Ascending aorta (tissue), 2 donors: ENCODE measurements around the gene NHLRC4. TPM values are rescaled to one million over a fixed set of nuclear protein-coding genes. Genes with fewer than 3 reads are reported as not detected.

Experiments
- DNase-seq, 2 donors: peaks; one replicate each; pipeline ENCODE4 v3.0.0-alpha.2; 2019; ENCODE audit warnings: low spot score in 2 of 2
- H3K27ac ChIP-seq, 2 donors: fragments of 200-600 bp; sonication (generic); one replicate each; pipeline ENCODE4 v1.5.1; 2016 to 2017; ENCODE audit warnings: mild to moderate bottlenecking in 1 of 2
- H3K27me3 ChIP-seq: fragments of 200-600 bp; sonication (generic); one replicate; pipeline ENCODE4 v1.5.1; 2017
- H3K36me3 ChIP-seq, 2 donors: fragments of 200-600 bp; sonication (generic); one replicate each; pipeline ENCODE4 v1.5.1; 2016
- H3K4me1 ChIP-seq, 2 donors: fragments of 200-600 bp; sonication (generic); one replicate each; pipeline ENCODE4 v1.5.1; 2016 to 2017; ENCODE audit warnings: mild to moderate bottlenecking in 1 of 2
- H3K4me3 ChIP-seq, 2 donors: fragments of 200-600 bp; sonication (generic); one replicate each; pipeline ENCODE4 v1.5.1; 2016 to 2017; ENCODE audit warnings: mild to moderate bottlenecking in 1 of 2
- H3K9me3 ChIP-seq, 2 donors: fragments of 200-600 bp; sonication (generic); one replicate each; pipeline ENCODE4 v1.5.1; 2016
- intact Hi-C: fragments of 100-400 bp; cut with DNase I; formaldehyde crosslinking; loops from one replicate; pipeline ENCODE4 v1.15.1; 2023
- total RNA-seq: library from RNA; depleted of rRNA; stranded (reverse); fragments of >200 nt; gene quantifications from one replicate; pipeline ENCODE4 v1.1.0, GENCODE V29; 2016
- TF ChIP-seq, protein P1 (sequence below), 3 experiments: fragments of 200-600 bp in 2 of 3; fragments of 450-650 bp in 1 of 3; sonication (generic) in 2 of 3; IDR thresholded peaks; one replicate each; pipeline ENCODE4 v1.5.1; 2016 to 2019; ENCODE audit warnings: antibody characterized with exemption in 3 of 3, mild to moderate bottlenecking in 1 of 3, moderate library complexity in 1 of 3

Gene NHLRC4
- total RNA-seq, 1 donor from 2014 or later, result not detected

DNA sequence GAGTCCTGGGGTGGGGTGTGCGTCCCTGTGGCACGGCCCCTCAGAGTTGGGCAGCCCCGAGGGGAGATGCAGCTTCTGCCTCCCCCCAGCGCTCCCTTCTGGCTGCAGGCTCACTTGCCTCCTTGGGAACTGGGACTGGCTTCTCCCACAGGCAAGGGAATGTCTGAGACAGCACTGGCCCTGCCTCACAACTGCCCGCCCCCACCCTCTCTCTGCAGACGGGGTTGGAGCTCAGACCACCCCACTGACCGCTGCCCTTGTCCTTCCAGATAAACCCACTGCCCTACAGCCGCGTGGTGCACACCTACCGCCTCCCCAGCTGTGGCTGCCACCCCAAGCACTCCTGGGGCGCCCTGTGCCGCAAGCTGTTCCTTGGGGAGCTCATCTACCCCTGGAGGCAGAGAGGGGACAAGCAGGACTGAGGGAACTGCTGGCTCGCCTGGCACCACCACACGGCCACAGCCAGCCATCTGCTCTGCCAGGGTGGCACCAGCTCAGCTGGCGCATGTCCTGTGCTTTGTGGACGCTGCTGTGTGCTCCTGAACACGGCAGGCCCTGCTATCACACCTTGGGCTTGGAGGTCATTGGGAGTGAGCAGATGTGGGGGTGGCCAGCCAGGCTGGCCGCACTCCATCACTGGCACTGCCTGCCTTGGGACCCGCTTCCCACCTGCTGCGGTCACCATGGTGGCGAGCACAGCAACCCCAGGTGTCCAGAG lies 16.0 kb downstream of the NHLRC4 start:
- H3K27me3 ChIP-seq, result no peaks in the 10 kb centered on the region
- DNase-seq, result no peak
- TF ChIP-seq, protein P1, sequence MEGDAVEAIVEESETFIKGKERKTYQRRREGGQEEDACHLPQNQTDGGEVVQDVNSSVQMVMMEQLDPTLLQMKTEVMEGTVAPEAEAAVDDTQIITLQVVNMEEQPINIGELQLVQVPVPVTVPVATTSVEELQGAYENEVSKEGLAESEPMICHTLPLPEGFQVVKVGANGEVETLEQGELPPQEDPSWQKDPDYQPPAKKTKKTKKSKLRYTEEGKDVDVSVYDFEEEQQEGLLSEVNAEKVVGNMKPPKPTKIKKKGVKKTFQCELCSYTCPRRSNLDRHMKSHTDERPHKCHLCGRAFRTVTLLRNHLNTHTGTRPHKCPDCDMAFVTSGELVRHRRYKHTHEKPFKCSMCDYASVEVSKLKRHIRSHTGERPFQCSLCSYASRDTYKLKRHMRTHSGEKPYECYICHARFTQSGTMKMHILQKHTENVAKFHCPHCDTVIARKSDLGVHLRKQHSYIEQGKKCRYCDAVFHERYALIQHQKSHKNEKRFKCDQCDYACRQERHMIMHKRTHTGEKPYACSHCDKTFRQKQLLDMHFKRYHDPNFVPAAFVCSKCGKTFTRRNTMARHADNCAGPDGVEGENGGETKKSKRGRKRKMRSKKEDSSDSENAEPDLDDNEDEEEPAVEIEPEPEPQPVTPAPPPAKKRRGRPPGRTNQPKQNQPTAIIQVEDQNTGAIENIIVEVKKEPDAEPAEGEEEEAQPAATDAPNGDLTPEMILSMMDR (IDR thresholded peaks at IDR 0.05), result no peak
- no peaks in the 10 kb centered on the region for H3K9me3 ChIP-seq
- no peak overlapping the region for H3K27ac ChIP-seq
- no peak overlapping the region for H3K4me3 ChIP-seq
- H3K36me3 ChIP-seq, result peaks cover 7% of the 10 kb centered on the region in 2 donors
- intact Hi-C loops, result no loop called here
- peaks cover under 1 to 7% of the 10 kb centered on the region in 2 donors for H3K4me1 ChIP-seq

DNA sequence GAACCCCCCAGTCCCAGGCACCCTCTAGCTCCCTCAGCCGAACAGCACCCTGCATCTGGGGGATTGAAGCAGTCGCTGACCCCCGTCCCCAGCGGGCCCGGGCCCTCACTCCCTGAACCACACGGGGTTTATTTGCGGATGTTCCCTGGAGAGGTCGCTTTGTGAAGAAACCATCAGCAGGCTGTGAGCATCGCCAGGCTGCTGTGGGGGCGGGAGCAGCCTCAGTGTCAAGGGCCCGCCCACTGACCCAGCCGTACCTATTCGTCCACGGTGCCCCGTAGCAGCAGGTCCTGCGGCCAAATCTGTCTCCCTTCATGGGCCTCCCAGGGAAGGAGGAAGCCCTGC lies 16.6 kb downstream of the NHLRC4 start:
- intact Hi-C loops, result no loop called here
- TF ChIP-seq, protein P1 (IDR thresholded peaks at IDR 0.05), result no peak
- H3K36me3 ChIP-seq, result peaks cover 7% of the 10 kb centered on the region in 2 donors
- peaks cover 7 to 13% of the 10 kb centered on the region in 2 donors for H3K4me1 ChIP-seq
- no peaks in the 10 kb centered on the region for H3K27me3 ChIP-seq
- no peak overlapping the region for H3K27ac ChIP-seq
- H3K4me3 ChIP-seq, result no peak overlapping the region
- no peak for DNase-seq
- no peaks in the 10 kb centered on the region for H3K9me3 ChIP-seq

DNA sequence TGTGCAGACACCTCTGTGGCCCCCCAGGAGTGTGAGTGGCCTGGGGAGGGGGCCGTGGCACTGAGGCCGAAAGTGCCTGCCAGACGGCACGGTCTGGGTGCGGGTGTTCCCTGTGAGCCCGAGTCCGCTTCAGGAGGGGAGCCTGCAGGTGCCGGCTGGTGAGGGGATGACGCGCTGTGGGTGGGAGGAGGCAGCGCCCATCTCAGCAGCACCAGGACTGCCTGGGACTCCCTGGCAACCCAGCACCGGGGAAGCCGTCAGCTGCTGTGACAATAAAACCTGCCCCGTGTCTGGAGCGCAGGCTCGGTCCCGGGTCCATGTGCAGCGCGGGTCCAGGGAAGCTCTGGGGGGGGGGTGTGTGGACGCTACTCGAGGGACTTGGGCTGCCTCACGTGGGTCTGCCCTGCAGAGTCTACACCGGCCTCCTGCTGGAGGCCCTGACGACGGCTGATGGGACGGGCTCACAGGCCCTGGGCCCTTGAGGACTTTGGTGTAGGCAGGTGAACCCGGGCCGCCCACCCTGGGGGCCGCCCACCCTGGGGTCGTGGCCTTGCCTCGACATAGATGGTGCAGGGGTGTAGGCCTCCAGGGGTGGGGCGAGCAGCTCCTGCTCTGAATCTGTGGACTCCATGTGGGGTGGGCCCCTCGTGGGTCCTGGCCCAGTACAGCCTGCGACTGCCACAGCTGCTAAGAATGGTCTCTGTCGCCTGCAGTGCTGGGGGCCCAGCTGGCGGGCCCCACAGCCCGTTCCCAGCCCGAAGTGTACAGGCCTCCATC lies 17.2 kb downstream of the NHLRC4 start:
- no peak overlapping the region for H3K27ac ChIP-seq
- peaks cover 8 to 13% of the 10 kb centered on the region in 2 donors for H3K4me1 ChIP-seq
- no peak for DNase-seq
- intact Hi-C loops, result no loop called here
- TF ChIP-seq, protein P1 (IDR thresholded peaks at IDR 0.05), result no peak
- H3K27me3 ChIP-seq, result no peaks in the 10 kb centered on the region
- H3K36me3 ChIP-seq, result peaks cover 7% of the 10 kb centered on the region in 2 donors
- H3K9me3 ChIP-seq, result no peaks in the 10 kb centered on the region
- no peak overlapping the region for H3K4me3 ChIP-seq

DNA sequence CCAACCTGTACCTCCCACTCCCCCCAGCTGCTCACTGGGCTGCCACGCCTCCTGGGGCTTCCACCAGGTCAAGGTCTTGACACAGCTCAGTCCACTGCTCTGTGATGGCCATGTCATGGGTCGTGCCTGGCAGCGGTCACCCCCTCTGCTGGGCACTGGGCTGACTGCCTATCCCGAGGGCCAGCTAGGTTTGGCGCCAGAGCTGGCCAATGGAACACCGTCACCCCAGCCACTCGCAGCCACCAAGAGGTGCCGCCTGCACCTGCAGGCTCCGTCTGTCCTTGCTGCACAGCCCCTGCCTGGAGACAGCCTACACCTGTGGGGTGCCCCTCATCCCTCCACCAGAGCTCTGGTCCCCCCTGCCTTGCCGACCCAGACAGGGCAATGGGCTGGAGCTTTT lies 18.5 kb downstream of the NHLRC4 start:
- no peak for DNase-seq
- Histone ChIP-seq H3K27ac (no peak overlapping the region), H3K27me3 (no peaks in the 10 kb centered on the region), H3K9me3 (no peaks in the 10 kb centered on the region), H3K4me1 (peaks cover 8 to 13% of the 10 kb centered on the region in 2 donors), H3K4me3 (no peak overlapping the region), H3K36me3 (peaks cover 7% of the 10 kb centered on the region in 2 donors)
- TF ChIP-seq, protein P1 (IDR thresholded peaks at IDR 0.05), result no peak
- intact Hi-C loops, result loop anchor here (5.0 kb wide), 2 partner anchors 203 to 353 kb away; partner anchors contain the start of genes FAM234A and PGAP6

DNA sequence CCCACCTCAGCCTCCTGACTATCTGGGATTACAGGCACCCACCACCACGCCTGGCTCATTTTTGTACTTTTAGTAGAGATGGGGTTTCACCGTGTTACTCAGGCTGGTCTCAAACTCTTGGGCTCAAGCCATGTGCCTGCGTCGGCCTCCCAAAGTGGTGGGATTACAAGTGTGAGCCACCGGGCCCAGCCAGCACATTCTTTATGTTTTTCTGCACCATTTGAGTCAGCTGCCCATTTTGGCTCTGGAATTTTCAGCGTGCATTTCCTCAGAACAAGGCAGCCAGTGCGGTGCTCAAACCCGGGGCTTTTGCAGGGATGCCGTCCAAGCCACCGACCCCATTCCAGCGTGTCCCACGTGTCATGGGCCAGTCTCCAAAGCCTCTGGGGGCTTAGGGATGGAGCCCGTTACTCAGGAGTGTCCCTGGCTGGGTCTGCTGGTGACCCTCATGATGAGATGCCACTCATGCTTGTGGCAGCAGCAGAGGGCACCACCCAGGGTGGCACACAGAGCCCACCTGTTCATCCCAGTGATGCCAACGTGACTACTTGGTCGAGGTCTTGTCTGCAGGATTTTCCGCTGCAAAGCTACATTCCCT lies 19.3 kb downstream of the NHLRC4 start:
- H3K27me3 ChIP-seq, result no peaks in the 10 kb centered on the region
- H3K9me3 ChIP-seq, result no peaks in the 10 kb centered on the region
- H3K36me3 ChIP-seq, result peaks cover 1 to 7% of the 10 kb centered on the region in 2 donors
- H3K4me3 ChIP-seq, result no peak overlapping the region
- intact Hi-C loops, result loop anchor here (5.0 kb wide), 2 partner anchors 204 to 354 kb away; partner anchors contain the start of genes FAM234A and PGAP6
- H3K27ac ChIP-seq, result no peak overlapping the region
- no peak for DNase-seq
- TF ChIP-seq, protein P1 (IDR thresholded peaks at IDR 0.05), result no peak
- H3K4me1 ChIP-seq, result peaks cover 8 to 19% of the 10 kb centered on the region in 2 donors
